ENCODE measurements around the gene ATG5.
"Not testable (repeated sequence)": the region's sequence is repeated elsewhere in the genome, so short reads cannot be mapped to it uniquely, and the experiment has no call there.

Gene ATG5

DNA sequence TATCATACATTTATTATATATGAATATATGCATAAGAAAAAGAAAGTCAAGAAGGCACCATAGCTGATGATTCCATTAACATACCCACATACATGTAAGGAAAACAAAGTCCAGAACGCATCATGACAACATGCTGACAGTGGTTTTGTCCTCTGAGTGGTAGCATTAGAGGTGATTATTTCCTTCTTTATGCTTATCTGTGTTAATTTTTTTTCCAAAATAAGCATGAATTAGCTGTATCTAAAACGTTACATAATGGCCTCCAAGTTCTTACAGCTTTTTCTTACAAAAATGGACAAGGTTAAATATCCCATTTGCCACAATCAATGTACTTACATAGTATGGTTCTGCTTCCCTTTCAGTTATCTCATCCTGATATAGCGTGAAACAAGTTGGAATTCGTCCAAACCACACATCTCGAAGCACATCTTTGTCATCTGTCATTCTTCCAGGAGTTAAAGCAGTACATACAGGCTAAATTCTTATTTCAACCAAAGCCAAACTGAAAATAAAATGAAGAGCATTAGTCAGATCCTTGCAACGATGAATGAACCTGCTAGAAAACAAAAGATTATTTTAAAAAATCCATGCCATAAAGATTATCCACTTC, 9.7 kb downstream of the ATG5 start:
- DNase-seq, result peak in 1 of 51 donors; percentile 1

DNA sequence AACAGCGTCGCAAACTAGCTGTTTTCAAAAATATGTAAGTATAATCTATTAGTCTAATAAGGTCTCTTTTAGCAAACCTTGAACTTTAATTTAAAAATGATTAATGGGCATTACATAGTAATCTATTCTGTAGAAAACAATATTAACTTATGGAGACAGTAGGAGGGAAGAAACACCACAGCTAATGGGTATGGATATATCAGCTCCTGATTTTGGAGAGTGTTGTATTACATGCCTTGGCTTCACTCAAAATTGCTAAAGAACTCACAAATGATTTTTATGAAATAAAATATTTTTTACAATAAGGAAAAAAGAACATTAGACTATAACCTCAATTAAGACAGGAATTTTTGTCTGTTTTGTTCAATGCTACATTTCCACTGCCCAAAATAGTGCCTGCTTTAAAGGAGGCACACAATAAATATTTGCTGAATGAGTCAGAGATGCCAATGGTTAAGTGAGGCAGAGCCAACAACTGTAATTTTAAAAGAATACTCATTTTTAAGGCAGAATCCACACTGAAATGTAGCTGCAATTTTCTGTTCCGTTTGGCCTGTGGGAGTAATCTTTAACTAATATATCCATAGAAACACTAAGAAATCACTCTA, 15.7 kb downstream of the ATG5 start:
- no peak for DNase-seq

DNA sequence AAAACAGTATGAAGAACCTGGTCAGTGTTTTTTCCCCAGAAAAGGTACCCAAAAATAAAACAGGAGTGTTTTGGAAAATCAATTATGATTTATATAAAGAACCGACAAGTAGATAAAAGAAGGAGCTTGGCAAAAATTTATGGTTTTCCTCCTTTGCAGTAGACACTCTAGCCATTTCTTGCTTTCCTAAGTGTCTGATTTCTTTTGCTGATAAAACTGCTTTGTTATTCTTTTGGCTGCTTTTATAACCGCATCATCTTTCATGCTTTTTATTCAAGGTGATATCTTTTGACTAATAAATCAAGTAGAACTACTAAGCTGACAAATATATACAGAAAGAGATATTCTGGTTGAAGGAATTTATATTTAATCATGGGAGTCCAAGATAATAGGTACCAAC, 16.6 kb downstream of the ATG5 start:
- DNase-seq, result no peak

DNA sequence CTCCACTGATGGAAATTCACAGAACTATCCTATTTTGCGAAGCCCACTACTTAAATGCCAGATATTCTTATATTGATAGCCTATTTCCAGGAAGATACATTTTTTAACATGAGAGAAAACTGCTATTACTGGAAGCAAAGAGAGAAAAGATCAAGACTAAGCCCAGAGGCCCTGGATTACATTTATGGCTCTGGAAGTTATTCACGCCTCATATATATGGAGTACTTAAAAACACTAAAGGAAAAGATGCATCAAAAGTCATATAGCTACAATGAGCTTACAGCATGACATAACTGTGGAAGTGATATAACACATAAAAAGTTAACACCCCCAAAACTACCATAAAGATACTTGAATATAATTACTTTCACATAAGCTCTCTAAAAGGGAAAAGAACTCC, 19.8 kb downstream of the ATG5 start:
- DNase-seq, result no peak

DNA sequence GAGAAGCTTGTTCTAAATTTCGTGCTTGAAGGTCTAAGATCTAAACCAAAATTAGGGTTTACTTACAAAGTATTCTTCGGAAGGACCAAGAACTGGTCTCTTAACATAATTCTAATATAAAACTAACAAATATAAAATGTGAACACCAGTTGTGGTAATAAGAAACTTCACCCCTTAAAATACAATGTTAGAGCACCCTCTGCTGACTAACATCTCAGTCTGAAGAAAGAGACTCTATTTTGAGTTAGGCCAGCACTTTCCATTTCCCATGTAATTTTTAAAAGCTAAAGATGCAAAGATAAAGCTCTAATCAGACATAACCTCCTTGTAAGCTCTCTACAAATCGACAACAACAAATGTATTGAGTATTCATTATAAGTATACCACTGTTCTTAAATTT, 24.6 kb downstream of the ATG5 start:
- DNase-seq, result peak in 1 of 51 donors; percentile 5

DNA sequence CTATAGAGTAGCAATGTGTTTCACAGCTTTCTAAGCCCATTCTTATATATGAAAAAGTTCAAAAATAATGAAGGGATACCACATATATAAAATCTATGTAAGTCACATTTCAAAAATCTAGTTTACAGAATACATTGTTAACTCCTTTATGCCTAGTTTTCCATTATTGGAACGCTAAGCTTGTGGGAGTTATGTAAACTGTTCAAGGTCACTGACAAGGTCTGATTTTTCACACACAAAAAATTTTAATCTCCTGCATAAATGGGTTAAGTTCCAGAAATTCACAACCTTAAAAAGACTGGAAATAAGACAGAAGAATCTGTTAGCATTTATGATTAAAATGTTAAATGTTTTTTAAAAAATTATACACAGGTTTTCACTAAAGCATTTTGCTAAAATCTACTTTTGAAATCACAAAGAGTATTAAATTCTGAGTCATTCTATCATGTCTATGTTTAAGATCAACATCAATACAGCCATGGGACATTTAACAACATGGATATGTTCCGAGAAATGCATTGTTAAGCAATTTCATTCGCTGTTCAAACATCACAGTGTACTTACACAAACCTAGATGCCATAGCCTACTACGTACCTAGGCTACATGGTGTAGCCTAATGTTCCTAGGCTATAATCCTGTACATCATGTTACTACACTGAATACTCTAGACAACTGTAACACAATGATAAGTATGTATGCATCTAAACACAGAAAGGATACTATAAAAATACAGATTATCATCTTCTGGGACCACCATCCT, 25.4 kb downstream of the ATG5 start:
- no peak for DNase-seq

DNA sequence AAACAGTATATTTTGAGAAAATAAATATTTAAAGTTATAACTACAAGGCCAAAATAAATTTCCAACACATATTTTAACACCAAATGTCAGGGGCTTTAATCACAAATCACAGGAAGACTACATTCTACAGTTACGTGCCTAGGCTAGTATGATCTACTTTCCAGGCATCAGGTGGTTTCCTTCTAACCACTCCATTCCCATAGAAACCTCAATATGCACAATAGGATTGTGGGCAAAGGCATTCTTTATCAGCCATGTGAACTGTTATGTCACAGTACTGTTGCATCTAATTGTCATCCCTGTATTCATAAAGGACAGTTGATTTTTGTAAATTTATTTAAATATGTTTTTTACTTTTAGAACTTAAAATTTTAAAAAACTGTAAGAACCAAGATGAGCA, 32.4 kb downstream of the ATG5 start:
- no peak for DNase-seq

DNA sequence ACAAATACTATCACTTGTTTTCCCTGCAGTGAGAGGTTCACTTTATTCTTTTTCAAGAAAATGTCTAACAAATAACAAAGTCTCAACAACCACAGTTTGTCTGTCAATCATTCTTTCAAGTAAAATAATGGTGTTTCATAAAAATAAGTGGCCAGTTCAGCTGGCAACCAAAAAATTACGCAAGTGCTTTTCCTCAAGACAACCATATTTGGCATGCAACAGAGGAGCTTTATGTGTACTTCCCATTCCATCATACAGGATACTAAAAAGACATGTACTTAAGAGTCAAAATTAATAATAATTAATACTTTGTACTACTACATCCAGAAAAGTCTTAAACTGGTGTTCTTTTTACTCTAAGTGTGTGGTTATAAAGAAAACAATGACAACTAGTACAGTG, 34.6 kb downstream of the ATG5 start:
- DNase-seq, result no peak

DNA sequence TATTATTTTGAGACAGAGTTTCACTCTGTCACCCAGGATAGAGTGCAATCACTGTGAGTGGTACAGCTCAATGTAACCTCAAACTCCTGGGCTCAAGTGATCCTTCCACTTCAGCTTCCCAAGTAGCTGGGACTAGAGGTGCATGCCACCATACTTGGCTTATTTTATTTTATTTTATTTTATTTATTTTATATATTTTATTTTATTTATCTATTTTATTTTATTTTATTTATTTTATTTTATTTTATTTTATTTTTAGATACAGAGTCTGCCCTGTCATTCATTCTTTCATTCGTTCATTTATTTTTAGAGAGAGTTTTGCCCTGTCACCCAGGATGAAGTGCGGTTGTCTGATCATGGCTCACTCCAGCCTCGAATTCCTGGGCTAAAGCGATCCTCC, 35.5 kb downstream of the ATG5 start:
- no peak for DNase-seq

DNA sequence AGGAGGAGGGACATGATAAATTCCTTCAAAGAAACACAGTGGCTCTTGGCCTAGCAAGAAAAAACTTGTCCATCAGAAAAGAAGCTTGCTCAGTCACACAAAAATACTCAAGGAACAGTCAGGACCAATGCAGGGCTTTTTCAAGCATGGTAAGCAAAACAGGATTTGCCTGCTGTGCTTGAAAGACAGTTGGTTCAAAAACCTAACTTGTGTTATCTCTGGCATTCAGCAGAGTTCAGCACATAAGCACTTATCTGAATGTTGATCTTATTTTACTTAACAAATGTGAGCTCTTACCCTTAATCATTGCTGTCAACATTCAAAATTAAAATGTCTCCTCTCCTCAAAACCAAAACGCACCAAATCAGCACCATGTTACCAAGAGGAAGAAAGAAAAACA, 38.3 kb downstream of the ATG5 start:
- no peak for DNase-seq

DNA sequence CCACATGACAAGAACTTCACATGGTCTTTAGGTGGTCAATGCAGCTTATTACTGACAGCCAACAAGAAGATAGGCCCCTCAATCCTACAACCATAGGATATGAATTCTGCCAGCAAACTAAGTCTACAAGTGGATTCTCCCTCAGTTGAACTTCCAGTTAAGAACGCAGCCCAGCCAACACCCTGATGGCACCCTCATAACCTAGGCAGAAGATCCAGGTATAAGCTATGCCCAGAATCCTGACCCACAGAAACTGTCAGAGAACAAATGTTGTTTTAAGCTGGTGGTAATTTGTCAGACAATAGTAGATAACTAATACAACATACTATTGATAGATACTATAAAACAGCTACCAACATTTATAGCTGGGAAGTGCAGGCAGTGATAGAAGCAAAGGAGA, 38.8 kb downstream of the ATG5 start:
- DNase-seq, result no peak

DNA sequence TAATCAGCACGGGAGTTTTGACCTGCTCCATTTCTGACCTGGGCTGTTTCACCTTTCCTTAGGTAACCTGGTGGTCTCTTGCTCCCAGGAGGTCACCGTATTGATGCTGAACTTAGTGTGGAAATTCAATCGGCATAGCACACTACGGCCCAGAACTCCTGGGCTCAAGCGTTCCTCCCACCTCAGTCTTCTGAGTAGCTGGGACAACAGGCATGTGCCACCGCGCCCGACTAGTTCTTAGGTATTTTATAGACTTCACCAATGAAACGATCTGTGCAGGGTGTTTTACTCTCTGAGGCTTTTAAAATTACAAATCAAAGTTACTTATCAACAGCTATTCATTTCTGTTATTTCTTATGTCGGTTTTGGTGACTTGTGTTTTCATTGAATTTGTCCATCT, 42.1 kb downstream of the ATG5 start:
- no peak for DNase-seq

DNA sequence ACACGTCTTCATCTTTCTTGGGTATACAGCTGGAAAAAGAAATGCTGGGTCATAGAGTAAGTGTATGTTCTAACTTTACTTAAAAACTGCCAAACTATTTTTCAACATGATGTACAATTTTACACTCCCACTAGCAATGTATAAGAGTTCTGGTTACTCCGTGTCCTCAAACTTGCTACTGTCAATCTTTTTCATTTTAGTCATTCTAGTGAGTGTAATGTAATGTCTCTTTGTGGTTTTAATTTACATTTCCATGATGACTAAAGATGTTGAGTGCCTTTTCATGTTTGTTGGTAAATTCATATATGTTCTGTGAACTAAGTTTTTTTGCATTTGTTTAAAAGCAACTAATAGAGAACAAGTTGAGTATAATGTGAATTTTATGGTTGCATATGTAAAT, 43.9 kb downstream of the ATG5 start:
- no peak for DNase-seq

DNA sequence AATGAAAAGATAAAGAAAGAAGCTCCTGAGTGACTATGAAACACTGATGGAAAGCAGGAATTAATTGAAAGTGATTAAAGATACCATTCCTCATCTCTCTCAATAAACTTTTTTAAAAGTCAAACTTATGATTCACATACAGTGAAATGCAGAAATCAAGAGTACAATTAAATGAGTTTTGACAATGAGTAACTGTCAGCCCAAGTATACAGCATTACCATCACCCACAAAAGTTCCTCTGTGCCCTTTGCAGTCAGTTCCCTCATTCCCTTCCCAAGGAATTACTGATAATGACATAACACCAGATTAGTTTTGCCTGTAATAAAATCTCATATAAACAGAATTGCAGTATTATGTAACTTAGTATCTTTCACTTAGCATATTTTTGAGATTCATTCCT, 44.5 kb downstream of the ATG5 start:
- no peak for DNase-seq

DNA sequence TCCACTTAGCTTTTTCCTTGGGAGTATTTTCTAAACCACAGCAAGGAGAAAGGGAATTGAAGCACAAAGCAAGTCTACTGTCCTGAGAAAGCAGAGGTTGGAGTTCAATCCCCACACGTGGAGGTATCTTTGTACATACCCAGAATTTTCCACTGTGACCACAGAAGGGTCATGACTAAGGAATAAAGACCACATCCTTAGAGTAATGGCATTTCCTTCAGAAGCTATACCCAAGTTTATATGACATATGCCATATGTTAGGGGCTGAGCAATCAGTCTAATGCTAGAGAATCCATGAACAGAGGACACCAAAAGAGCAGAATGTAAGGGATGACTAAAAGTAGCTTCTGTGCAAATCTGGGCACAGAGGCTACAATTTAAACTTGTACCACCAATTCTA, 46.4 kb downstream of the ATG5 start:
- DNase-seq, result no peak

DNA sequence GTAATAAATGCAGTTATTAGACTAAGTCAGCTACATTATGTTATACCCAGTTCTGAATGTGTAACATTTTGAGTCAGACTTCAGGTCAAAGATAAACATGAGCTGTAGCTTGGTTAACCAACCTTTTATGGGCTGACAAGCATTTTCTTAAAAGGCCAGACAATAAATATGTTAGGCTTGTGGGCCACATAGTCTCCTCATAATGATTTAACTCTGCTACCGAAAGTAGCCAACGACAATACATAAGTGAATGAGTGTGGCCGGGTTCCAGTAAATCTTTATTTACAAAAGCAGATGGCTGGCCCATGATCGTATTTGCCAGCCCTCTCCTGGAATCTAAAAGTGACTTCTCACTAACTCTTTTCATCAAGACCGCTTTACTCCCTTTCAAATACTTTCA, 49.9 kb downstream of the ATG5 start:
- no peak for DNase-seq

DNA sequence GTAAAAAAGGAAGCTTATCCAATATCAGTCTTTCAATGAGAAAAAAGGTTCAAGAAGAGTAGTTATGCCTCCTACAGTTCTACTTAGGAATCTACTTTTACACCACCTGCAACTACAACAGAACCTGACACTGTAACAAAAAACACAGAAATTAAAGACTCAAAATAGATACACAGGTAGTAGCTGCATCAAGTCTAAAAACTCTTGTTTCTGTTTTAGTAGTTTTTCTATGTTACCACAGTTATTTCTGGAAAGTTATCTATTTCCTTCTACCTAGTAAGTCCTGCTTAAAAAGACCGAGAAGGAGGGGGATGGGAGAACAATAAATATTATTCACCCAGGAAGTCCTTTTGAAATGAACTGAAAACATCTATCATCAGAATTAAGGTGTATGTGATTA, 52.5 kb downstream of the ATG5 start:
- DNase-seq, result no peak

DNA sequence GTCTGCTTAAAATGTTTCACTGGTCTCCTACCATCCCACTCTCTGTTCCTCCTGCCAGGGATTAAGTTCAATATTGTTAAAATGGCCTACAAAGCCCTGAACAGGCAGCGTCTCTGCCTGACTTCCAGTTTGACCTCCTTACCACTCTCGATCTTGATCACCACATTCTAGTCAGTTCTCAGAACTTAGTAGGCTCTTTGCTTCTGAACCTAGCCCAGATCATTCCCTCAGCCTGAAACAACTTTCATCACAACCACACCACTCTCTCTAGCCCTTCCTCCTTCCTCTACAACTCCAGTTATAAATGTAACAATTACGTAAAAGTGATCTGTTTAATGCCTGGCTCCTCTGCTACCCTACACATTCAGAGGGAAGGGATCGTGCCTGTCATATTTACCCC, 53.3 kb downstream of the ATG5 start:
- no peak for DNase-seq

DNA sequence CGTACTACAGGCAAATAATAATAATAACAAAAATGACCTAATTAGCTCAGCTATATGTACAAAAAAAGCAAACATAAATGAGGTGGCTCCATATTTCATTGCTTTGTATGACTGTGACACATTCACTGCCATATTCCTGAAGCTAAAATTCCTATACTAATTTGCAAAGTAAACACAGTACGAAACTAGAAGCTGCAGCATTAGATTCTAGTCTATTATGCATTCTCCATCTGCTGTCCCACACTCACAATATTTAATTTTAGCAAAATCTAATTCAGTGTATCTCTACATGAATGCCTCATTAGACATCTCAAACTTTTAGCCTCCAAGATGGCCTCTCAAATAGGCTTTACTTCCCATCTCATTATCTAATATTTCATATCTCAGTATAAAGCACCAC, 55.1 kb downstream of the ATG5 start:
- no peak for DNase-seq

DNA sequence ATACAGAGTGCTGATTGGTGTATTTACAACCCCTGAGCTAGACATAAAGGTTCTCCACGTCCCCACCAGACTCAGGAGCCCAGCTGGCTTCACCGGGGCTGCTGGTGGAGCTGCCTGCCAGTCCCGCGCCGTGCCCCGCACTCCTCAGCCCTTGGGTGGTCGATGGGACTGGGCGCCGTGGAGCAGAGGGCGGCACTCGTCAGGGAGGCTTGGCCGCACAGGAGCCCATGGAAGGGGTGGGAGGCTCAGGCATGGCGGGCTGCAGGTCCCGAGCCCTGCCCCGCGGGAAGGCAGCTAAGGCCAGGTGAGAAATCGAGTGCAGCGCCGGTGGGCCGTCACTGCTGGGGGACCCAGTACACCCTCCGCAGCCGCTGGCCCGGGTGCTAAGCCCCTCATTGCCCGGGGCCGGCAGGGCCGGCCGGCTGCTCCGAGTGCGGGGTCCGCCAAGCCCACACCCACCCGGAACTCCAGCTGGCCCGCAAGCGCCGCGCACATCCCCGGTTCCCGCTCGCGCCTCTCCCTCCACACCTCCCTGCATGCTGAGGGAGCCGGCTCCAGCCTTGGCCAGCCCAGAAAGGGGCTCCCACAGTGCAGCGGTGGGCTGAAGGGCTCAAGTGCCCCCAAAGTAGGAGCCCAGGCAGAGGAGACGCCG, 56.2 kb downstream of the ATG5 start:
- not testable (repeated sequence) for DNase-seq

DNA sequence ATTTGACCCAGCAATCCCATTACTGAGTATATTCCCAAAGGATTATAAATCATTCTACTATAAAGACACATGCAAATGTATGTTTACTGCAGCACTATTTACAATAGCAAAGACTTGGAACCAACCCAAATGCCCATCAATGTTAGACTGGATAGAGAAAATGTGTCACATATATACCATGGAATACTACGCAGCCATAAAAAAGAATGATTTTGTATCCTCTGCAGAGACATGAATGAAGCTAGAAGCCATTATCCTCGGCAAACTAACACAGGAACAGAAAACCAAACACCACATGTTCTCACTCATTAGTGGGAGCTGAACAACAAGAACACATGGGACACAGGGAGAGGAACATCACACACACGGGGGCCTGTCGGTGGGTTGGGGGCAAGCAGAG, 57.1 kb downstream of the ATG5 start:
- not testable (repeated sequence) for DNase-seq

DNA sequence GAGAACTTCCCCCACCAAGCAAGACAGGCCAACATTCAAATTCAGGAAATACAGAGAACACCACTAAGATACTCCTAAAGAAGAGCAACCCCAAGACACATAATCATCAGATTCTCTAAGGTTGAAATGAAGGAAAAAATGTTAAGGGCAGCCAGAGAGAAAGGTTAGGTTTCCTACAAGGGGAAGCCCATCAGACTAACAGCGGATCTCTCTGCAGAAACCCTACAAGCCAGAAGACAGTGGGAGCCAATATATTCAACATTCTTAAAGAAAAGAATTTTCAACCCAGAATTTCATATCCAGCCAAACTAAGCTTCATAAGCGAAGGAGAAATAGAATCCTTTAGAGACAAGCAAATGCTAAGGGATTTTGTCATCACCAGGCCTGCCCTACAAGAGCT, 61.1 kb downstream of the ATG5 start:
- DNase-seq, result not testable (repeated sequence)

DNA sequence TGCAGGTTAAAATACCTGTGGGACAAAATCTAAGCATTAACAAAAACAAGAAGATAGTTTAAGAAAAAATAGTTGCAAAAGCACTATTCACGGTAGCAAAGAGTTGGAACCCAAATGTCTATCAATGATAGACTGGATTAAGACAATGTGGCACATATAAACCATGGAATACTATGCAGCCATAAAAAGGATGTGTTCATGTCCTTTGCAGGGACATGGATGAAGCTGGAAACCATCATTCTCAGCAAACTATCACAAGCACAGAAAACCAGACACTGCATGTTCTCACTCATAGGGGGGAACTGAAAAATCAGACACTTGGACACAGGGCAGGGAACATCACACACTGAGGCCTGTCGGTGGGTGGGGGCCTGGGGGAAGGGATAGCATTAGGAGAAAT, 65.8 kb downstream of the ATG5 start:
- DNase-seq, result not testable (repeated sequence)
